Endothelial cell of umbilical vein (primary cell): ENCODE data around the gene SORCS2. TPM values are rescaled to one million over a fixed set of nuclear protein-coding genes. Genes with fewer than 3 reads are reported as not detected.

Experiments
- BruUV-seq: library from RNA; stranded (reverse); fragments of 400-500 nt; replicated peaks from 2 replicates; lab custom pipeline; 2021; lab: Mats Ljungman, UMichigan
- CTCF ChIA-PET: fragments of 300-600, 350-600 bp; sonication (Branson Sonifier 250); formaldehyde crosslinking; loops from one replicate; lab custom pipeline; 2021; ENCODE audit warnings: antibody characterized with exemption, inconsistent platforms; lab: Charles Lee
- POLR2A ChIA-PET: fragments of 300-600, 350-600 bp; sonication (Branson Sonifier 250); formaldehyde crosslinking; loops from one replicate; lab custom pipeline; 2021; ENCODE audit warnings: antibody characterized with exemption, inconsistent platforms; lab: Charles Lee
- DNase-seq: peaks from one replicate; pipeline ENCODE4 v3.0.0-alpha.2; 2011; ENCODE audit warnings: low read depth, low spot score
- FAIRE-seq: peaks from 2 replicates; lab custom pipeline; 2011; peaks lifted over from hg19 to GRCh38; lab: Jason Lieb, UNC
- H2AFZ ChIP-seq: 2 replicates; pipeline ENCODE4 v1.6.0; 2012; ENCODE audit warnings: low read depth, low read length, control low read depth, inconsistent platforms
- H3K27ac ChIP-seq: 2 replicates; pipeline ENCODE4 v1.5.1; 2011; ENCODE audit warnings: low read depth, mild to moderate bottlenecking, control low read depth, low read length, moderate library complexity; ENCODE audit not compliant: insufficient read depth
- H3K27me3 ChIP-seq, 2 experiments: 2 replicates each; pipeline versions ENCODE4 v1.6.0 to v1.6.1; 2011; ENCODE audit warnings: low read length in 2 of 2, mixed read lengths in 1 of 2; ENCODE audit not compliant: control insufficient read depth in 2 of 2, insufficient read depth in 2 of 2
- H3K36me3 ChIP-seq, 2 experiments: 2 replicates in 1 of 2; 3 replicates in 1 of 2; pipeline ENCODE4 v1.5.1; 2011; ENCODE audit warnings: low read length in 2 of 2, mild to moderate bottlenecking in 1 of 2, moderate library complexity in 1 of 2; ENCODE audit not compliant: control insufficient read depth in 2 of 2, insufficient read depth in 2 of 2; ENCODE audit errors: extremely low read depth in 1 of 2
- H3K4me1 ChIP-seq: 3 replicates; pipeline ENCODE4 v1.5.1; 2011; ENCODE audit warnings: mild to moderate bottlenecking, low read length; ENCODE audit not compliant: control insufficient read depth, insufficient read depth; ENCODE audit errors: extremely low read depth
- H3K4me2 ChIP-seq: 2 replicates; pipeline ENCODE4 v1.6.1; 2011; ENCODE audit warnings: low read length, control low read depth, mixed read lengths; ENCODE audit not compliant: insufficient read depth
- H3K4me3 ChIP-seq, 3 experiments: fragments of 200-600 bp in 1 of 3; sonication (generic), shearing (Covaris generic) in 1 of 3; replicated peaks in 1 of 3; 2 replicates each; pipeline ENCODE4 v1.5.1; 2011 to 2016; ENCODE audit warnings: control low read depth in 3 of 3, low read length in 3 of 3, mild to moderate bottlenecking in 2 of 3, inconsistent platforms in 1 of 3, low read depth in 1 of 3, moderate library complexity in 1 of 3; ENCODE audit not compliant: insufficient read depth in 1 of 3
- H3K79me2 ChIP-seq: 2 replicates; pipeline ENCODE4 v1.6.0; 2012; ENCODE audit warnings: low read length, inconsistent platforms; ENCODE audit not compliant: control insufficient read depth, insufficient read depth
- H3K9ac ChIP-seq: replicated peaks from 2 replicates; pipeline ENCODE3; 2011; ENCODE audit warnings: low read length, control low read depth; ENCODE audit not compliant: insufficient read depth; ENCODE audit errors: extremely low read depth
- H3K9me1 ChIP-seq: replicated peaks from 3 replicates; pipeline ENCODE4 v1.6.0; 2011; ENCODE audit warnings: mild to moderate bottlenecking, low read length; ENCODE audit not compliant: control insufficient read depth, insufficient read depth; ENCODE audit errors: extremely low read depth
- H3K9me3 ChIP-seq: replicated peaks from 2 replicates; pipeline ENCODE4 v1.5.1; 2012; ENCODE audit warnings: low read length, inconsistent platforms; ENCODE audit not compliant: control insufficient read depth, insufficient read depth
- H4K20me1 ChIP-seq: replicated peaks from 2 replicates; pipeline ENCODE3; 2011; ENCODE audit warnings: mild to moderate bottlenecking, low read length; ENCODE audit not compliant: control insufficient read depth, insufficient read depth; ENCODE audit errors: extremely low read depth
- EZH2 ChIP-seq: IDR thresholded peaks from 2 replicates; pipeline ENCODE4 v1.6.1; 2012; ENCODE audit warnings: borderline replicate concordance, low read depth, mild to moderate bottlenecking, moderate library complexity, low read length, inconsistent platforms; ENCODE audit not compliant: severe bottlenecking
- FOS ChIP-seq: IDR thresholded peaks from 2 replicates; pipeline ENCODE4 v1.6.1; 2011; ENCODE audit warnings: mild to moderate bottlenecking, low read length, moderate library complexity, borderline replicate concordance; ENCODE audit not compliant: insufficient read depth
- GATA2 ChIP-seq: IDR thresholded peaks from 2 replicates; pipeline ENCODE4 v1.7.0; 2011; ENCODE audit warnings: low read depth, mild to moderate bottlenecking, moderate library complexity, mixed read lengths, low read length; ENCODE audit not compliant: insufficient read length, insufficient read depth
- JUN ChIP-seq: IDR thresholded peaks from 2 replicates; pipeline ENCODE4 v1.6.1; 2011; ENCODE audit warnings: borderline replicate concordance, low read depth; ENCODE audit not compliant: insufficient read length, insufficient read depth
- MYC ChIP-seq: IDR thresholded peaks from one replicate; pipeline ENCODE4 v1.6.1; 2011; ENCODE audit warnings: mild to moderate bottlenecking, low read depth, low read length
- POLR2A ChIP-seq: IDR thresholded peaks from 2 replicates; pipeline ENCODE4 v1.6.1; 2012; ENCODE audit warnings: low read depth, mild to moderate bottlenecking, control low read depth, low read length
- POLR2AphosphoS5 ChIP-seq: IDR thresholded peaks from 2 replicates; pipeline ENCODE4 v1.6.1; 2012; ENCODE audit warnings: low read depth, mild to moderate bottlenecking, control low read depth, low read length, moderate library complexity; ENCODE audit not compliant: insufficient read depth
- dilution Hi-C: fragments of 300-500 bp; cut with MboI; formaldehyde crosslinking; loops from one replicate; pipeline ENCODE4 v1.15.0; 2019; ENCODE audit warnings: low sequenced_read_pairs; ENCODE audit not compliant: extremely low pct_ligation_motif_present
- intact Hi-C: fragments of 100-400 bp; cut with micrococcal nuclease; formaldehyde crosslinking; loops from one replicate; pipeline ENCODE4 v1.10.0; 2022
- polyA plus RNA-seq, 4 experiments: library from polyadenylated mRNA; depleted of rRNA in 3 of 4; stranded (reverse) in 3 of 4; unstranded in 1 of 4; fragments of >200 nt; gene quantifications; 2 replicates each; pipeline versions ENCODE4 v1.2.1 to v1.2.3, GENCODE V29; 2011 to 2012; ENCODE audit warnings: missing spikeins in 1 of 4
- total RNA-seq: library from RNA; stranded (reverse); gene quantifications from 2 replicates; pipeline ENCODE4 v1.2.3, GENCODE V29; 2021
- TF ChIP-seq, protein P1 (sequence below): IDR thresholded peaks from 2 replicates; pipeline ENCODE4 v1.6.1; 2011; ENCODE audit not compliant: insufficient read depth, insufficient read length
- TF ChIP-seq, protein P2 (sequence below), 2 donors: IDR thresholded peaks; 1 replicate in 1 of 2; 2 replicates in 1 of 2; pipeline ENCODE4 v1.5.1; 2011; ENCODE audit warnings: low read length in 2 of 2, mild to moderate bottlenecking in 2 of 2, moderate library complexity in 2 of 2, control low read depth in 1 of 2, inconsistent platforms in 1 of 2, low read depth in 1 of 2; ENCODE audit not compliant: insufficient read depth in 1 of 2; ENCODE audit errors: extremely low read depth in 1 of 2

Gene SORCS2
- total and polyA plus RNA-seq, 2 donors (not counting 3 experiments of a cell fraction or from before 2014, with no cell fraction given) = not detected

DNA sequence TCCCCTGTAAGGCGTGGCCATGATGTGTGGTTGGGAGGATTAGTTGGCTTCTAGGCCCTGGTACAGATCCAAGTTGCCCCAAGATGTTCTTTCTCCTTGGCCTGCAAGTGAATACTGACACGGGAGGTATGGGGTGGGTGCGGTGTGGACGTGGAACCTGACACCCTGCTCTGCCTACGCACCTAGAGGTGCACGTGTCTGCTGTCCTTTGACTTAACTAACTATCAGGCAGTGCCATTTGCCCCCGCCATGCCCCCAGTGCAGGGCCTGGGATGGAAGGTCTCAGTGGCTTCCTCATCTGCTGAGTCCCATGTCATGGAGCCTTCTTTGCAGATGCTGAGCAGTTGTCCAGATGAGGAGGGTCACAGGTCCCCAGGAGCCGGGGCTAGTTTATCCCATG lies 151.6 kb downstream of the SORCS2 start:
- no TSS peak for BruUV-seq
- Histone ChIP-seq H3K79me2 (no peaks in the 10 kb centered on the region), H3K4me1 (no peaks in the 10 kb centered on the region), H3K27me3 (no peaks in the 10 kb centered on the region), H3K27ac (no peak overlapping the region), H3K9me1 (no peaks in the 10 kb centered on the region), H4K20me1 (no peaks in the 10 kb centered on the region), H3K9ac (no peak overlapping the region), H2AFZ (no peak overlapping the region), H3K4me2 (no peak overlapping the region), H3K9me3 (no peaks in the 10 kb centered on the region), H3K36me3 (no peaks in the 10 kb centered on the region), H3K4me3 (no peak overlapping the region)
- FAIRE-seq (no peak), DNase-seq (no peak)
- TF ChIP-seq POLR2AphosphoS5 (no peak), MYC (no peak), POLR2A (no peak), GATA2 (no peak), EZH2 (no peak), JUN (no peak), FOS (no peak)
- TF ChIP-seq, protein P1, sequence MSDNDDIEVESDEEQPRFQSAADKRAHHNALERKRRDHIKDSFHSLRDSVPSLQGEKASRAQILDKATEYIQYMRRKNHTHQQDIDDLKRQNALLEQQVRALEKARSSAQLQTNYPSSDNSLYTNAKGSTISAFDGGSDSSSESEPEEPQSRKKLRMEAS = no peak
- TF ChIP-seq, protein P2, sequence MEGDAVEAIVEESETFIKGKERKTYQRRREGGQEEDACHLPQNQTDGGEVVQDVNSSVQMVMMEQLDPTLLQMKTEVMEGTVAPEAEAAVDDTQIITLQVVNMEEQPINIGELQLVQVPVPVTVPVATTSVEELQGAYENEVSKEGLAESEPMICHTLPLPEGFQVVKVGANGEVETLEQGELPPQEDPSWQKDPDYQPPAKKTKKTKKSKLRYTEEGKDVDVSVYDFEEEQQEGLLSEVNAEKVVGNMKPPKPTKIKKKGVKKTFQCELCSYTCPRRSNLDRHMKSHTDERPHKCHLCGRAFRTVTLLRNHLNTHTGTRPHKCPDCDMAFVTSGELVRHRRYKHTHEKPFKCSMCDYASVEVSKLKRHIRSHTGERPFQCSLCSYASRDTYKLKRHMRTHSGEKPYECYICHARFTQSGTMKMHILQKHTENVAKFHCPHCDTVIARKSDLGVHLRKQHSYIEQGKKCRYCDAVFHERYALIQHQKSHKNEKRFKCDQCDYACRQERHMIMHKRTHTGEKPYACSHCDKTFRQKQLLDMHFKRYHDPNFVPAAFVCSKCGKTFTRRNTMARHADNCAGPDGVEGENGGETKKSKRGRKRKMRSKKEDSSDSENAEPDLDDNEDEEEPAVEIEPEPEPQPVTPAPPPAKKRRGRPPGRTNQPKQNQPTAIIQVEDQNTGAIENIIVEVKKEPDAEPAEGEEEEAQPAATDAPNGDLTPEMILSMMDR (IDR thresholded peaks at IDR 0.05; ENCODE audit: extremely low read depth in 1 of 2, insufficient read depth in 1 of 2, low read depth in 1 of 2, low read length in 2 of 2) = no peak
- CTCF ChIA-PET = no interaction called here
- dilution Hi-C loops = no loop called here
- intact Hi-C loops = no loop called here
- POLR2A ChIA-PET = no interaction called here
